Body of pancreas (tissue), 4 donors: ENCODE measurements around the gene SCGB2A2.

Source experiments
- POLR2A ChIP-seq, 3 donors: fragments of 450-650 bp; IDR thresholded peaks; one replicate each; pipeline ENCODE4 v1.6.1; 2016; ENCODE audit warnings: antibody characterized with exemption in 3 of 3, mild to moderate bottlenecking in 2 of 3
- TF ChIP-seq, protein P1 (sequence below), 7 experiments: fragments of 450-650 bp in 4 of 7; fragments of 200-600 bp in 3 of 7; sonication (generic) in 3 of 7; IDR thresholded peaks; one replicate each; pipeline ENCODE4 v1.5.1; 2016 to 2019; ENCODE audit warnings: antibody characterized with exemption in 7 of 7

GRCh38 chr11:62221498-62221897 is 48.5 kb upstream of the SCGB2A2 start:
- TF ChIP-seq, protein P1, sequence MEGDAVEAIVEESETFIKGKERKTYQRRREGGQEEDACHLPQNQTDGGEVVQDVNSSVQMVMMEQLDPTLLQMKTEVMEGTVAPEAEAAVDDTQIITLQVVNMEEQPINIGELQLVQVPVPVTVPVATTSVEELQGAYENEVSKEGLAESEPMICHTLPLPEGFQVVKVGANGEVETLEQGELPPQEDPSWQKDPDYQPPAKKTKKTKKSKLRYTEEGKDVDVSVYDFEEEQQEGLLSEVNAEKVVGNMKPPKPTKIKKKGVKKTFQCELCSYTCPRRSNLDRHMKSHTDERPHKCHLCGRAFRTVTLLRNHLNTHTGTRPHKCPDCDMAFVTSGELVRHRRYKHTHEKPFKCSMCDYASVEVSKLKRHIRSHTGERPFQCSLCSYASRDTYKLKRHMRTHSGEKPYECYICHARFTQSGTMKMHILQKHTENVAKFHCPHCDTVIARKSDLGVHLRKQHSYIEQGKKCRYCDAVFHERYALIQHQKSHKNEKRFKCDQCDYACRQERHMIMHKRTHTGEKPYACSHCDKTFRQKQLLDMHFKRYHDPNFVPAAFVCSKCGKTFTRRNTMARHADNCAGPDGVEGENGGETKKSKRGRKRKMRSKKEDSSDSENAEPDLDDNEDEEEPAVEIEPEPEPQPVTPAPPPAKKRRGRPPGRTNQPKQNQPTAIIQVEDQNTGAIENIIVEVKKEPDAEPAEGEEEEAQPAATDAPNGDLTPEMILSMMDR (IDR thresholded peaks at IDR 0.05), result no peak
- TF ChIP-seq POLR2A (IDR thresholded peaks at IDR 0.05), result no peak
